Lung (tissue), 12 donors: ENCODE measurements around the gene PTPRN2. TPM values are rescaled to one million over a fixed set of nuclear protein-coding genes. Genes with fewer than 3 reads are reported as not detected.

Experiments
- ATAC-seq: fragments of 200-7000 bp; cut with Tn5 transposase; one replicate; pipeline ENCODE4 v1.9.1; 2020; ENCODE audit warnings: moderate number of reproducible peaks; ENCODE audit not compliant: insufficient read depth, low FRiP score
- DNase-seq, 3 donors: peaks; one replicate each; pipeline ENCODE4 v3.0.0-alpha.2; 2013 to 2017
- H3K27ac ChIP-seq, 2 donors: one replicate each; pipeline ENCODE4 v1.5.1; 2013; ENCODE audit warnings: mild to moderate bottlenecking in 2 of 2, moderate library complexity in 2 of 2, control low read depth in 1 of 2, inconsistent platforms in 1 of 2, low read depth in 1 of 2, low read length in 1 of 2
- H3K27me3 ChIP-seq, 3 donors: one replicate each; pipeline ENCODE4 v1.5.1; 2013; ENCODE audit warnings: low read length in 2 of 3; ENCODE audit not compliant: control insufficient read depth in 3 of 3, insufficient read depth in 3 of 3
- H3K36me3 ChIP-seq, 4 donors: one replicate each; pipeline ENCODE4 v1.5.1; 2013; ENCODE audit warnings: low read length in 4 of 4, mild to moderate bottlenecking in 1 of 4, moderate library complexity in 1 of 4; ENCODE audit not compliant: control insufficient read depth in 4 of 4, insufficient read depth in 4 of 4
- H3K4me1 ChIP-seq, 5 donors: one replicate each; pipeline ENCODE4 v1.5.1; 2013; ENCODE audit warnings: low read length in 5 of 5, mild to moderate bottlenecking in 2 of 5, moderate library complexity in 1 of 5; ENCODE audit not compliant: control insufficient read depth in 5 of 5, insufficient read depth in 5 of 5
- H3K4me3 ChIP-seq: one replicate; pipeline ENCODE4 v1.5.1; 2013; ENCODE audit warnings: mild to moderate bottlenecking, control low read depth, moderate library complexity
- H3K9ac ChIP-seq, 2 donors: one replicate each; pipeline ENCODE4 v1.5.1; 2013; ENCODE audit warnings: low read length in 2 of 2, control low read depth in 1 of 2; ENCODE audit not compliant: insufficient read depth in 1 of 2
- H3K9me3 ChIP-seq, 4 donors: one replicate each; pipeline ENCODE4 v1.5.1; 2013; ENCODE audit warnings: low read length in 3 of 4, mild to moderate bottlenecking in 1 of 4, moderate library complexity in 1 of 4; ENCODE audit not compliant: control insufficient read depth in 4 of 4, insufficient read depth in 3 of 4
- WGBS, 2 donors: extraction: QIAGEN DNeasy Blood & Tissue Kit; methylation state at CpG; one replicate each; pipeline ENCODE4 v1.1.7; 2013; 5-methylcytosine and 5-hydroxymethylcytosine counted together
- polyA plus RNA-seq, 2 donors: library from polyadenylated mRNA; stranded (reverse); fragments of 200-250 nt; gene quantifications; one replicate each; pipeline ENCODE4 v1.2.1, GENCODE V29; 2013
- total RNA-seq, 2 donors: library from RNA; depleted of rRNA in 1 of 2; stranded (reverse); fragments of >200 nt in 1 of 2; gene quantifications; one replicate each; pipeline ENCODE4 v1.2.1, GENCODE V29; 2014 to 2021
- TF ChIP-seq, protein P1 (sequence below): IDR thresholded peaks from 2 replicates; pipeline ENCODE4 v1.5.1; 2012; ENCODE audit warnings: mild to moderate bottlenecking; ENCODE audit errors: control extremely low read depth, extremely low read depth
- donor health status: control.
- donor health status: control.
- donor health status: Bipolar disorder and iron deficiency.
- donor health status: healthy.
- donor health status: DM: yes; HTN: yes; CAD: no.

Gene PTPRN2
- total and polyA plus RNA-seq, 4 donors = 2.1 to 7.4 (median 4.4) TPM

DNA sequence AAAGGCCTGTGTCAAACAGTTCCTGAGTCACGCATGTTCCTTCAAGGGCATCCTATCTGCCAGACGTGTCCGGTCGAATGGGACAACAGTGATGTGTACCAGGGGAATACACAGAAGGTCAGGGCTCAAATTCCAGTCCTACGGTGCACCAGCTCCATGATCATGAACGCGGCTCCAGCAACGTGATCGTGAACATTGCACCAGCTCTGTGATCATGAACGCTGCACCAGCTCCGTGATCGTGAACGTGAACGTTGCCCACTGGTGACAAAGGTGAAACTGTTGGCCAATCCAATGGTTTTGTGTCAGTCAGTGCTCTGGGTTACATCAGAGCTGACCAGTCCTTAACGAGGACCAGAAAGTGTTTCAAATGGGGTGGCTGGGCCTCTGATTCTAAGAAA, 4.3 kb upstream of the PTPRN2 start:
- no peaks in the 10 kb centered on the region for H3K36me3 ChIP-seq
- ATAC-seq (no peak), DNase-seq (no peak)
- H3K27me3 ChIP-seq = peaks cover 0 to 15% (median 0%) of the 10 kb centered on the region in 3 donors
- H3K9ac ChIP-seq = no peak overlapping the region
- no peak overlapping the region for H3K4me3 ChIP-seq
- TF ChIP-seq, protein P1, sequence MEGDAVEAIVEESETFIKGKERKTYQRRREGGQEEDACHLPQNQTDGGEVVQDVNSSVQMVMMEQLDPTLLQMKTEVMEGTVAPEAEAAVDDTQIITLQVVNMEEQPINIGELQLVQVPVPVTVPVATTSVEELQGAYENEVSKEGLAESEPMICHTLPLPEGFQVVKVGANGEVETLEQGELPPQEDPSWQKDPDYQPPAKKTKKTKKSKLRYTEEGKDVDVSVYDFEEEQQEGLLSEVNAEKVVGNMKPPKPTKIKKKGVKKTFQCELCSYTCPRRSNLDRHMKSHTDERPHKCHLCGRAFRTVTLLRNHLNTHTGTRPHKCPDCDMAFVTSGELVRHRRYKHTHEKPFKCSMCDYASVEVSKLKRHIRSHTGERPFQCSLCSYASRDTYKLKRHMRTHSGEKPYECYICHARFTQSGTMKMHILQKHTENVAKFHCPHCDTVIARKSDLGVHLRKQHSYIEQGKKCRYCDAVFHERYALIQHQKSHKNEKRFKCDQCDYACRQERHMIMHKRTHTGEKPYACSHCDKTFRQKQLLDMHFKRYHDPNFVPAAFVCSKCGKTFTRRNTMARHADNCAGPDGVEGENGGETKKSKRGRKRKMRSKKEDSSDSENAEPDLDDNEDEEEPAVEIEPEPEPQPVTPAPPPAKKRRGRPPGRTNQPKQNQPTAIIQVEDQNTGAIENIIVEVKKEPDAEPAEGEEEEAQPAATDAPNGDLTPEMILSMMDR = no peak
- H3K27ac ChIP-seq = no peak overlapping the region
- peaks cover 0 to 4% (median 0%) of the 10 kb centered on the region in 5 donors for H3K4me1 ChIP-seq
- WGBS, 2 donors = 89 to 90% methylated on average over 15 of the region's 15 CpGs
- H3K9me3 ChIP-seq = peaks cover 0 to 16% (median 4%) of the 10 kb centered on the region in 4 donors

DNA sequence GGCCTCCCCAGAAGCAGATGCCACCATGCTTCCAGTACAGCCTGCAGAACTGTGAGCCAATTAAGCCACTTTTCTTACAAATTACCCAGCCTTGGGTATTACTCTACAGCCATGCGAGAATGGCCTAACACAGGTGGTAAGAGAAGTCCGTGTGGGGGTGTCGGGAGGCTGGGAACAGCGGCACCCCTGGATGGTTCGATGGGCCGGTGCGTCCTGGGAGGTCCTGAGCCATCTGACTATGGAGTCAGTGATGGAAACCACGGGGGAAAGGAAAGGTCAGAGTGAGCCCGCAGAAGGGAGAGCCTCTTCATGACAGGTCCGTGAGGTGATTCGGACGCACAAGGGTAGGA, 2.5 kb upstream of the PTPRN2 start:
- WGBS, 2 donors = 90 to 91% methylated on average over 12 of the region's 12 CpGs
- H3K4me3 ChIP-seq = no peak overlapping the region
- no peak overlapping the region for H3K9ac ChIP-seq
- peaks cover 0 to 16% (median 3%) of the 10 kb centered on the region in 4 donors for H3K9me3 ChIP-seq
- TF ChIP-seq, protein P1 = no peak
- ATAC-seq = no peak
- H3K27me3 ChIP-seq = peaks cover 1 to 27% (median 13%) of the 10 kb centered on the region in 3 donors
- H3K4me1 ChIP-seq = peaks cover 0 to 12% (median 9%) of the 10 kb centered on the region in 5 donors
- H3K27ac ChIP-seq = no peak overlapping the region
- no peak for DNase-seq
- no peaks in the 10 kb centered on the region for H3K36me3 ChIP-seq

DNA sequence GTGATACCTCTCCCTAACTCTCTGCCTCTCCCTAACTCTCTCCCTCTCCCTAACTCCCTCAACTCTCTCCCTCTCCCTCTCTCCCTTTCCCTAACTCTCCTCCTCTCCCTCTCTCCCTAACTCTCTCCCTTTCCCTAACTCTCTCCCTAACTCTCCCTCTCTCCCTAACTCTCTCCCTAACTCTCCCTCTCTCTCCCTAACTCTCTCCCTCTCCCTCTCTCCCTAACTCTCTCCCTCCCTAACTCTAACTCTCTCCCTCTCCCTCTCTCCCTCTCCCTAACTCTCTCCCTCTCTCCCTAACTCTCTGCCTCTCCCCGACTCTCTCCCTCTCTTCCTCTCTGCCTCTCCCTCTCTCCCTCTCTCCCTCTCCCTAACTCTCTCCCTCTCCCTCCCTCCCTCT, 2.0 kb upstream of the PTPRN2 start:
- Histone ChIP-seq H3K9ac (no peak overlapping the region), H3K27ac (no peak overlapping the region), H3K4me1 (peaks cover 0 to 12% (median 9%) of the 10 kb centered on the region in 5 donors), H3K27me3 (peaks cover 6 to 32% (median 18%) of the 10 kb centered on the region in 3 donors), H3K9me3 (peaks cover 0 to 14% (median 2%) of the 10 kb centered on the region in 4 donors), H3K36me3 (no peaks in the 10 kb centered on the region), H3K4me3 (no peak overlapping the region)
- ATAC-seq = no peak
- DNase-seq = no peak
- TF ChIP-seq, protein P1 = no peak
- 54 to 60% methylated on average over 1 of the region's 1 CpG for WGBS, 2 donors

DNA sequence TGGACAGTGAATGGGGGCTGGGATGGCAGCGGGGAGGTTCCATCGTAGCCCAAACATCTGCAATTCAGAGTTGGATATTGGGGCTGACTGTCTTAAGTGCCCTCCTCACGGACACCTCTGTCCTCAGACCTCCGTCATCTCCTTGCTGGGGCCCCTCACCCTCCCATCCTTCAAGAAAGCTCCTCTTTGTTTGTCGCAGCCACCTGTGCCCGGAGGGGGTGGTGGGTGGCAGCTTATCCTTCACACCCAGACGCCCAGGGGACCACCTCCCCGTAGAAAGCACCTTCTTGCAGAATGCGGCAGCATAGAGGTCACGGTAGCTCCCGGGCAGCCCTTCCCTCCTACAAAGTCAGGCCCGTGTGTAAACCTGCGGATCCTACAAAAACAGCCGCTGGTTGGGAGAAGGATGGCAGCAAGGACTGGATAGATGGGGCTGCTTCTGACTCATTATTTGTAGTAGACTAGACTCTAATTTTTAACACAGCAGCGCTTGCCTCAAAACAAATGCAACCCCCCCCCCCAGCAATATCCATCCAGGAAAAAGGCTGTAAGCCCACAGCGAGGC, 1.3 kb upstream of the PTPRN2 start:
- H3K27ac ChIP-seq = no peak overlapping the region
- no peaks in the 10 kb centered on the region for H3K36me3 ChIP-seq
- WGBS, 2 donors = 45 to 56% methylated on average over 16 of the region's 16 CpGs
- H3K27me3 ChIP-seq = peaks cover 8 to 37% (median 23%) of the 10 kb centered on the region in 3 donors
- H3K9ac ChIP-seq = no peak overlapping the region
- ATAC-seq (no peak), DNase-seq (no peak)
- TF ChIP-seq, protein P1 = no peak
- no peak overlapping the region for H3K4me3 ChIP-seq
- H3K4me1 ChIP-seq = peaks cover 0 to 12% (median 9%) of the 10 kb centered on the region in 5 donors
- peaks cover 0 to 14% (median 1%) of the 10 kb centered on the region in 4 donors for H3K9me3 ChIP-seq
